ENCODE results near the gene INSC.

The INSC gene

DNA sequence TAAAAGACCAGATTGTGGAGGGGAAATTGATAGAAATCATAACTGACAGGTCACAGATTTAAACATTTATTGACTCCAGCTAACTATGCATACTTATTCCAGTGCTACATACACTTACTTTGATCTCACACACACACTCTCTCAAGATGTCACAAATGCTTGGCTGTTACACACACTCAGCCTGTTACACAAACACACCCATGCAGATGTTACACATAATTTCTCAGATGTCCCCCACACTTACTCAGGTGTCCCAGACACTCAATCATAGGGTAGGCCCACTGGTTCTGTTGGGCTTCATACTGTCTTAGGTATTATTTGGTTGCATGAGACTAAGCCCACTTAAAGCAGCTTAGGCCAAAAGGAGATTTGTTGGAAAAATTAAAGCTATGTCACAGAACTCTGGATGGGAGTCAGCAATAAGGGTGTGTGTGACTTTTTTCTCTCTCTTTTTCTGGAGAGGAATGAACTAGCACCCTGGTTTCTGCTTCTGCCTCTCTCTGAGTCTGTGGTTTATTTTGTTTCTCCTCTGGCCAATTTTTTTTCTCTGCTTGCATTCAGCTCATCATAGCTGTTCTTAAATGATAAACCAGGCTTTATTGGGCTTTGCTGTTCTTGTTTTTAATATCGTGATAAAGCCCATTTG, 179.4 kb downstream of the INSC start:
- no peak for DNase-seq (ENCODE audit: low read depth)

DNA sequence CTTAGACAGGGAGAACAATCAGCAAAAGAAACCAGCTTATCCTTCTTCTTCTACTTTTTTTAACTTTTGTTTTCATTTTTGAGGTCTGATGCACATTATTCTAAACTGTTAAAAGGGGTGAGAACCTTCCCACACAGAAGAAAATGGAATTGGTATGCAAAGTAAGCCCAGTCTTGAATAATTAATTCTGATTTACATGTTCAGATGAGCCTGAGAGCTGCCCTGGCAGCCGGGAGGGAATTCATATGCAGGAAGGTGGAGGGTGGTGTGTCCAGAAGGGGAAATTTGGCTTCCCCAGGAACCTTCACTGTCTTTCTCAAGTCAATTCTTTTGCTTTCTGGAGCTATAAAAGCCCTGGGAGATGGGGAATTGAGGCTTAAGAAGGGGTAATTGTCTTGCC, 181.0 kb downstream of the INSC start:
- DNase-seq (ENCODE audit: low read depth), result no peak

All from amniotic epithelial cell (primary cell).